HG03159 (cell line): ENCODE data around the gene FAM107B.
A peak's percentile ranks its signal among the peaks of the same experiment; 100 is the strongest.

Experiments used
- ATAC-seq: cut with Tn5 transposase; IDR thresholded peaks from one replicate; pipeline ENCODE4 v1.9.1; 2021; ENCODE audit warnings: mild to moderate bottlenecking, moderate library complexity; ENCODE audit not compliant: unreplicated experiment

Gene FAM107B

GRCh38 chr10:14519785-14520184, 254.9 kb downstream of the FAM107B start:
- ATAC-seq = no peak

- ATAC-seq = no peak
Observed at GRCh38 chr10:14518149-14518548, 256.5 kb downstream of the FAM107B start.

GRCh38 chr10:14513123-14513522, 261.6 kb downstream of the FAM107B start:
- no peak for ATAC-seq

GRCh38 chr10:14510346-14510745, 264.4 kb downstream of the FAM107B start:
- no peak for ATAC-seq

- no peak for ATAC-seq
Observed at GRCh38 chr10:14508725-14509124, 266.0 kb downstream of the FAM107B start.

GRCh38 chr10:14507781-14508180, 266.9 kb downstream of the FAM107B start:
- ATAC-seq = no peak

- peak; percentile 77 for ATAC-seq
Observed at GRCh38 chr10:14507176-14507575, 267.5 kb downstream of the FAM107B start.

GRCh38 chr10:14502431-14502830, 272.3 kb downstream of the FAM107B start:
- no peak for ATAC-seq

GRCh38 chr10:14500172-14500765, 274.4 kb downstream of the FAM107B start:
- no peak for ATAC-seq

- no peak for ATAC-seq
Observed at GRCh38 chr10:14499601-14499904, 275.1 kb downstream of the FAM107B start.

GRCh38 chr10:14498326-14498725, 276.4 kb downstream of the FAM107B start:
- ATAC-seq = no peak

- no peak for ATAC-seq
Observed at GRCh38 chr10:14491811-14492210, 282.9 kb downstream of the FAM107B start.

- ATAC-seq = no peak
Observed at GRCh38 chr10:14489522-14490177, 285.0 kb downstream of the FAM107B start.

GRCh38 chr10:14487488-14487883, 287.2 kb downstream of the FAM107B start:
- ATAC-seq = no peak

GRCh38 chr10:14486777-14487487, 287.8 kb downstream of the FAM107B start:
- ATAC-seq = no peak

GRCh38 chr10:14485986-14486385, 288.7 kb downstream of the FAM107B start:
- ATAC-seq = no peak

- no peak for ATAC-seq
Observed at GRCh38 chr10:14483417-14483816, 291.3 kb downstream of the FAM107B start.

GRCh38 chr10:14481752-14482151, 292.9 kb downstream of the FAM107B start:
- no peak for ATAC-seq

- no peak for ATAC-seq
Observed at GRCh38 chr10:14481014-14481413, 293.7 kb downstream of the FAM107B start.

GRCh38 chr10:14478604-14479003, 296.1 kb downstream of the FAM107B start:
- ATAC-seq = no peak

GRCh38 chr10:14478201-14478600, 296.5 kb downstream of the FAM107B start:
- no peak for ATAC-seq

GRCh38 chr10:14477408-14477710, 297.3 kb downstream of the FAM107B start:
- no peak for ATAC-seq
